Activated T-cell treated with anti-CD3 and anti-CD28 coated beads, Interleukin-2, amount 50 U/mL, for 24 hours (primary cell): ENCODE data around the gene HSPA12B.

Source experiments
- DNase-seq: peaks from one replicate; pipeline ENCODE4 v3.0.0-alpha.2; 2020
- H3K27ac Mint-ChIP-seq: 2 replicates; pipeline ENCODE4 v1.8.0; 2020; ENCODE audit warnings: mild to moderate bottlenecking, mixed read lengths
- H3K27me3 Mint-ChIP-seq: 2 replicates; pipeline ENCODE4 v1.8.0; 2020; ENCODE audit warnings: mixed read lengths
- H3K36me3 Mint-ChIP-seq: 2 replicates; pipeline ENCODE4 v1.8.0; 2020; ENCODE audit warnings: low read depth, mixed read lengths
- H3K4me1 Mint-ChIP-seq: 2 replicates; pipeline ENCODE4 v1.8.0; 2020; ENCODE audit warnings: low read depth, mixed read lengths
- H3K4me3 Mint-ChIP-seq: 2 replicates; pipeline ENCODE4 v1.8.0; 2020; ENCODE audit warnings: mild to moderate bottlenecking, moderate library complexity, mixed read lengths
- H3K9me3 Mint-ChIP-seq: 2 replicates; pipeline ENCODE4 v1.8.0; 2020; ENCODE audit warnings: mixed read lengths

The HSPA12B gene

DNA sequence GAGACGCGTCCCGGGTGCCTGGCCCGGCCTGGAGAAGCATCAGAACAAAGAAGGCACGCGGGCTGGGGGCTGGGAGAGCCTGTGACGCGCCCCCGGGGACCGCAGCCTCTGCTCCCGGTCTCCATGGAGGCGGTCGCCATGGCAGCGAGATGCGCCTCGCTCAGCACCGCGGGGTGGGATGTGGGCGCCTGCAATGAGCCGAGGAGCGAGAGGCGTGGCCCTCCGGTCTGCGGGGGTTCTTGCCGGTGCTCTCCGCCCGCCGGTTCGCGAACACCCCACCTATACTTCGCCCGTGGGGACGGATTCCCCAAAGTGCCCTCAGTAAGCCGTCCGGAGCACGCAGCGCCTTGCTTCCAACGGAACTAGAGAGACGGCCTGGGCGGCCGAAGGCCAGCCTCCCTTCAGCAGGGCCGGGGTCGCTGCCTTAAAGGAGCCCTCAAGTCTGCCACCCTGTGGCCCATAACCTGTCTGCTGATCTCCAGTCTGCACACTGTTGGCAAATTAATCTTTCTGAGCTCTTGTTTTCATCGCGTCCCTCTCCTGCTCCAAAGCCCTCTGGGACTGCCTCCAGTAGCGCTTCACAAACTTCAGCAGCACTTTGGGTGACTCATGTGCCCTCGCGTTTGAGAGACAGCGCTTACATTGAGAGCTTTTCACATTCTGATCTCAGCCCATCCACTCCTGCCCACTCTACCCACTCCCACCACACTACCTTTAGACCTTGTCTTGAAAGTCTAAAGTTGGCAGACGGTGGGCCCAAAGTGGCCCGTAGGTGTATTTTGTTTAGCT, 36.1 kb downstream of the HSPA12B start:
- Mint-ChIP-seq H3K36me3 (peaks cover 5% of the 10 kb centered on the region), H3K4me1 (peaks cover 31% of the 10 kb centered on the region), H3K27ac (peak overlapping the region; percentile 94), H3K27me3 (no peaks in the 10 kb centered on the region), H3K9me3 (no peaks in the 10 kb centered on the region), H3K4me3 (peak overlapping the region; percentile 85)
- DNase-seq = peak; percentile 84

DNA sequence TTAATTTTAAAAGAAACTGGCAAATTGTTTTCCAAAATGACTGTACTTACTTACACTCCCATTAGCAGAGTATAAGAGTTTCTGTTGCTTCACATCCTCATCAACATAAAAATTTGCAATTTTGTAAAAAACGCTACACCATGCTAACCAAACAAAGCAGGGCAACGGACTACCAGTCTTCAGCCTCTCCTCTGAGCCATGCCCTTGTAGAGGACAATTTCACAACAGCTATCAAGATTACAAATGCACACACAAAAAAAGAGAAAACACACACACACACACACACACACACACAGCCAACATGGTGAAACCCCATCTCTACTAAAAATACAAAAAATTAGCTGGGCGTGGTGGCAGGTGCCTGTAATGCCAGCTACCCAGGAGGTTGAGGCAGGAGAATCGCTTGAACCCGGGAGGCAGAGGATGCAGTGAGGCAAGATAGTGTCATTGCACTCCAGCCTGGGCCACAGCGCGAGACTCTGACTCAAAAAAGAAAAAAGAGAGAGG, 39.1 kb downstream of the HSPA12B start:
- H3K4me1 Mint-ChIP-seq = peaks cover 16% of the 10 kb centered on the region
- no peak overlapping the region for H3K4me3 Mint-ChIP-seq
- H3K9me3 Mint-ChIP-seq = no peaks in the 10 kb centered on the region

GRCh38 chr20:3775457-3776108, 43.1 kb downstream of the HSPA12B start:
- DNase-seq = no peak
- peaks cover 26% of the 10 kb centered on the region for H3K4me1 Mint-ChIP-seq
- H3K27me3 Mint-ChIP-seq = peaks cover 20% of the 10 kb centered on the region
- H3K9me3 Mint-ChIP-seq = no peaks in the 10 kb centered on the region
- H3K36me3 Mint-ChIP-seq = no peaks in the 10 kb centered on the region
- H3K27ac Mint-ChIP-seq = no peak overlapping the region
- no peak overlapping the region for H3K4me3 Mint-ChIP-seq

More for the DNA sequence above, 39.1 kb downstream of the HSPA12B start:
- DNase-seq = no peak
- peaks cover 2% of the 10 kb centered on the region for H3K36me3 Mint-ChIP-seq
- H3K27me3 Mint-ChIP-seq = no peaks in the 10 kb centered on the region
- no peak overlapping the region for H3K27ac Mint-ChIP-seq

DNA sequence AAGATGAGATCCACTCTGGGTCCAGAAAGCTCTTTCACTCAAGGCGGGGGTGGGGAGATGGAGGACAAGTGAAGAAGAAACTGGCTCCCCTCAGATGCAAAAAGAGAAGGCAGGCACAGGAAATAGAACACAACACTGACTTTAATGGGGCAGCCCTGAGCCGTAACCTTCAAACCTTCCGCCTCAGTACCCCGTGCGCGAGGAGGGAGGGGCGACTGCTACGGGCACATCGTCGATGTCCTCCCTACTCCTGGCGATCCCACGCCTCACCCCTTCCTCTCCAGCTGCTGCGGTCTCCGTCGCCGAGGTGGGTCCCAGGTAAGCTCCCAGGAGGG, 44.9 kb downstream of the HSPA12B start:
- H3K4me3 Mint-ChIP-seq = peak overlapping the region; percentile 75
- H3K27me3 Mint-ChIP-seq = peaks cover 20% of the 10 kb centered on the region
- DNase-seq = no peak
- H3K9me3 Mint-ChIP-seq = no peaks in the 10 kb centered on the region
- H3K36me3 Mint-ChIP-seq = no peaks in the 10 kb centered on the region
- peak overlapping the region; percentile 26 for H3K27ac Mint-ChIP-seq
- peaks cover 38% of the 10 kb centered on the region for H3K4me1 Mint-ChIP-seq

DNA sequence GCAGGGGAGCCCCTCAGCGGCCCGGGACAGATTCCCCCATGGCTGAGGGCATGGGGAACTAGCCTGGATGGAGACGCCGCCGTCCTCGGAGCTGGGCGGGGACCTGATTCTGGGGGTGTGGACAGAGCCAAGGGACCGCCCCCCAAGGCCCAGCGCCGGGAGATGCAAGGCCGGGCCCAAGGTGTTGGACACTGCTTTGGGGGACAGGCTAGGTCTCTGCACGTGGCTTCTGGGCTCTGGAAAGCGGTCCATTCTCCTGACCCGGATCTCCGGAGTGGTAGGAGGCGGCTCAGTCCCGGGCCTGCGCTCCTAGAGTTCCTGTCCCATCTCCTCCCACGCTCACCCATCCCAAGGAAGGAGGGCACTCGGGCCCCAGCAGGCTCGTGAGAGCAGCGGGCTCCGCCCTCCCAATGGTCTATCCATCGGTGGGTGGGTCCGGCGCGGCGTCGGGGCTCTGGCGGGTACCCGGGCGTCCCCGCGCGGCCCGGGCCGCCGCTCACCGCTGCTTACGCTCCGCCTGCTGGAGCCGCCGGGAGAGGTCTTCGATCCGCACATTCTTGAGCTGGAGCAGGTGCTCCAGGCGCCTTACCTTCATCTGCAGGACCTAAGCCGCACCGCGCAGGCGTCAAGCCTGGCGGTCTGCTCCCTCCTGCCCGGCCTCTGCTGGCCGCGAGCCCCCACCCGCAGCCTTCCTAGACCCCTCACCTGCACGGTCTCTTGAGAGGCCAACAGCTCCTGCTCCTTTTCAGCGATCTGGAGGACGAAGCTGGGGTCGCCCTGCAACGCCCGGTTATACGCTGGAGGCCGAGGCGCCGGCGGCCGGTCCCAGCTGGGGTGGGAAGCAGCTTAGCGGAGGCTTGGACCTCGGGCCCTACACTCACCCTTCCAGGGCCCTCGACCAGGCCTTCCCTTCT, 45.5 kb downstream of the HSPA12B start:
- H3K9me3 Mint-ChIP-seq = no peaks in the 10 kb centered on the region
- peak; percentile 79 for DNase-seq
- H3K4me1 Mint-ChIP-seq = peaks cover 38% of the 10 kb centered on the region
- peaks cover 20% of the 10 kb centered on the region for H3K27me3 Mint-ChIP-seq
- peak overlapping the region; percentile 26 for H3K27ac Mint-ChIP-seq
- H3K4me3 Mint-ChIP-seq = peak overlapping the region; percentile 75
- peaks cover 5% of the 10 kb centered on the region for H3K36me3 Mint-ChIP-seq

- Mint-ChIP-seq H3K27ac (no peak overlapping the region), H3K4me1 (peaks cover 45% of the 10 kb centered on the region), H3K9me3 (no peaks in the 10 kb centered on the region), H3K36me3 (peaks cover 13% of the 10 kb centered on the region), H3K4me3 (no peak overlapping the region), H3K27me3 (peaks cover 20% of the 10 kb centered on the region)
- DNase-seq = no peak
These were observed 46.5 kb downstream of the HSPA12B start for GRCh38 chr20:3778976-3779375.

DNA sequence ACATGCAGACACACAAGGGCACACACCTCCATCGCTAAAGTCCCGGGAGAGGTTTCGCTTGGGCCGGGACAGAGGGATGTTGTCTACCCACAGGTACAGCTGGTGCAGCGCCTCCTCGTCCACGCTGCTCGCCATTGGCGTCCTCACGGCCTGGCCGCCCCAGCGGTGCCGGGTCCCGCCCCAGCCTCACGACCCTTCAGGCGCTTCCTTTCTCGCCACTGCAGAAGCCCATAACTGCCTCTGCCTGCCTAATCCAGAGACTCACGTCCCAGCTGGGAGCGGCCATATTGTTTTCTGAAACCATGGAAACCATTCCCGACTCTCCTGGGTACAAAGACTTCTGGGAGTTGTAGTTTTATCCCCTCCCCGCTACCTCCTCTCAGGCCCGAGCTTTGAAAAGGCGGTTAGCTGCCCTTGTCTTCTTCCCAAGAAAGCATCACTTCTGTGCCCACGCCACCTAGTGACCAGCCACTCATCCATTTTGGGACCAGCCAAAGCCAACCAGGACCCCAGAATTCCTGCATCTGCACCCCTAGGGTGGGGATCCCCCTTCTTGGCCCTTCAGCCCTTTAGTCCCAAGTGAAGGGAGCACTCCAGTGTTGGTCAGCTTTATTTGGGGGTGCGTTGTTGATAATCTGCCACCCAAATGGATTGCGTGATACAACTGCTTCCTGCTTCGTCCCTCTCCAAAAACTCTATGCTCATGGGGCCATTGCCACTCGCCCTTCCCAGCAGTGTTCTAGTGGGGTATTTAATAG, 48.8 kb downstream of the HSPA12B start, which contains the start of gene SPEF1:
TSS of gene SPEF1 (minus strand) at position 296 of the 758 bp plus-strand sequence. CDS start at position 135, 161 bp downstream.
- H3K27ac Mint-ChIP-seq = peak within 1 kb of the TSS; percentile 9
- H3K27me3 Mint-ChIP-seq = peaks cover 20% of the 10 kb centered on the region
- peaks cover 27% of the 10 kb centered on the region for H3K36me3 Mint-ChIP-seq
- H3K4me3 Mint-ChIP-seq = peak within 1 kb of the TSS; percentile 65
- DNase-seq = peak; percentile 61
- no peaks in the 10 kb centered on the region for H3K9me3 Mint-ChIP-seq
- H3K4me1 Mint-ChIP-seq = peaks cover 58% of the 10 kb centered on the region

DNA sequence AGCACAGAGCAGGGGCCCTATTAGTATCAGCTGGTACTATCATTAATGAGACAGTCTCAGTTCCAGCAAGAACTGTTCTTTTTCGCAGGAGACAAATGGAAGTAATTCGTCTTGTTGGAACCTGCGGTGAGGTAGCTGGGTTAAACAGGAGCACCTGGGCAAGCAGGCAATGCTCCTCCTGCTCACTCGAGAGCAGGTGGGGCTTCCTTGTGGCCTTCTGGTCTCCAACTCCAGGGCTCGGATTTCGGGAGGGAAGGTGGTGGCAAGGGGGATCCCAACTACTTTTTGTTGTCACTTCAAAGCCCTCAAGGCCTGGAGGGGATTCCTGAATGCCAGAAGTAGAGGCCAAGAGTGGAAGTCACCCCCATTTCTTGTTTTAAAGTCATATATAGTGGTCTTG, 50.1 kb downstream of the HSPA12B start:
- Mint-ChIP-seq H3K4me1 (peaks cover 56% of the 10 kb centered on the region), H3K9me3 (no peaks in the 10 kb centered on the region), H3K27me3 (peaks cover 14% of the 10 kb centered on the region), H3K36me3 (peaks cover 27% of the 10 kb centered on the region), H3K27ac (no peak overlapping the region), H3K4me3 (no peak overlapping the region)
- no peak for DNase-seq

DNA sequence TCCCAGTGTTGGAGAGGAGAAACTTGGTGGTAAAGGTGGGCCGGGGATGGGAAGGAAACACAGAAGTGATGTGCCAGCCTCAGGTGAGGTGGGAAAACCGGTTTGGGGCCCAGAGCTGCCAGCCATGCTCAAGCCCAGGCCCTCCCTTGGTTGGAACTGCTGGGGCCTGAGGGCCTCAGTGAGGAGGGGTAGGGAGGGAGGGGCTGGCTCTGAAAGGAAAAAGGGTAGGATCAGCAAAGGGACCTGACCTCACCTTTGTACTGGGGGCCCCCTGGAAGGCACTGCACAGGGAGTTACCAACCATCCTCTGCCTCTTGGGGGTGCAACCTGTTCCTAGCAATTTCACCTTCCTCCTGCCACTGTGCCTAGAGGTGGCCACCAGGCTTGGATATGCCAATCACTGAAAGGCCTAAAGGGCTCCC, 50.6 kb downstream of the HSPA12B start:
- Mint-ChIP-seq H3K27me3 (peaks cover 14% of the 10 kb centered on the region), H3K4me1 (peaks cover 56% of the 10 kb centered on the region), H3K9me3 (no peaks in the 10 kb centered on the region), H3K27ac (peak overlapping the region; percentile 63), H3K4me3 (no peak overlapping the region), H3K36me3 (peaks cover 27% of the 10 kb centered on the region)
- no peak for DNase-seq

- DNase-seq = no peak
- H3K36me3 Mint-ChIP-seq = peaks cover 27% of the 10 kb centered on the region
- H3K4me1 Mint-ChIP-seq = peaks cover 54% of the 10 kb centered on the region
- no peaks in the 10 kb centered on the region for H3K9me3 Mint-ChIP-seq
- H3K27me3 Mint-ChIP-seq = peaks cover 12% of the 10 kb centered on the region
- H3K27ac Mint-ChIP-seq = peak overlapping the region; percentile 63
- H3K4me3 Mint-ChIP-seq = peak overlapping the region; percentile 28
These were observed 51.2 kb downstream of the HSPA12B start for GRCh38 chr20:3783511-3784195.

DNA sequence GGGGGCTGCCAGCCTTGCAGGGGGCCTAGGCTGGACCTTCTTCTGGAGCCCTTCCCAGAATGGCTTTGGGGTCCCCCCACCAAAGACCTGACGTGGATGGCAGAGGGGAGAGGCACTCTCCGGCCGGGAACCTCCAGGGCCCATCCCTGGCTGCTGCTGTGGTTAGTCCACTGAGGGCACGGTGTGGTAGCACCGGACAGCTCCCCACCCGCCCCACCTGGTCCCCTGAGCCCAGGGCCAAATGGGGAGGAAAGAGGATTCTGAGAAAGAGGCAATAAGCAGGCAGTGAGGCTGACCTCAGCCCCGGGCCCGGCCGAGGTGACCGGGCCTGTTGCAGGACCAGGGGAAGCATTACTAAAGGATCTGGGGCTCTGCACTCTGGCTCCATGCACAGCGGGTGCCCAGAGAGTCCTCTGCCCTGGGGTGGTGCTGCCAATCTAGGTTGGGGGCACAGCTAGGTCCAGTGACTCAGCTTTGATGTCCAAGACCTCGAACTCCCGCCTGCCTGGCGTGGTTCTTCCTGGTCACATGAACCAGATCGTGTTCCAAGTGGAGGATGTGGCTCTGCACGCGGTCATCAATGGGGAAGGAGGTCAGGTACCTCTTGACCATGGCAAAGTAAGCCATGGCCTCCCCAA, 51.9 kb downstream of the HSPA12B start:
- Mint-ChIP-seq H3K27ac (peak overlapping the region; percentile 90), H3K4me3 (peak overlapping the region; percentile 63), H3K27me3 (peaks cover 5% of the 10 kb centered on the region), H3K36me3 (peaks cover 27% of the 10 kb centered on the region), H3K9me3 (no peaks in the 10 kb centered on the region), H3K4me1 (peaks cover 56% of the 10 kb centered on the region)
- DNase-seq = no peak

DNA sequence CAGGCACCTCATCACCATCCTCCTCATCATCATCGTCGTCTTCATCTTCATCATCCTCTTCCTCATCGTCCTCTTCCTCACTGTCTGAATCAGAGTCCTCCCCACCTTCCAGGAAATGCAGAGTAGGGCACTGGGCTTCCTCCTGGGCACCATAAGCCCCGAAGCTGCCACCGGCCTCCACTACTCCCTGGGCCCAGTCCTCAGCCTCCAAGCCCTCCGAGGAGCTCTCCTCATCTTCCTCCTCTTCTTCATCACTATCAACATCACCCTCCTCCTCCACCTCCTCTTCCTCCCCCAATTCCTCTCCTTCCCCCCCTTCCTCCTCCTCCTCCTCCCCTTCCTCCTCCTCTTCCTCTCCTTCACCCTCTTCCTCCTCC, 52.4 kb downstream of the HSPA12B start:
- Mint-ChIP-seq H3K36me3 (peaks cover 27% of the 10 kb centered on the region), H3K9me3 (no peaks in the 10 kb centered on the region), H3K4me3 (peak overlapping the region; percentile 63), H3K4me1 (peaks cover 53% of the 10 kb centered on the region), H3K27ac (peak overlapping the region; percentile 90), H3K27me3 (no peaks in the 10 kb centered on the region)
- no peak for DNase-seq
